A549 (cell line): Measurements from ENCODE around the gene TAMM41.
"Not testable (repeated sequence)": the region's sequence is repeated elsewhere in the genome, so short reads cannot be mapped to it uniquely, and the experiment has no call there.

ENCODE experiments used
- CBX2 ChIP-seq: fragments of 200-600 bp; sonication (generic); IDR thresholded peaks from 2 replicates; pipeline ENCODE4 v1.6.1; 2016; ENCODE audit warnings: low read depth, mild to moderate bottlenecking, borderline replicate concordance
- CEBPB ChIP-seq, 2 experiments: fragments of >200 bp in 1 of 2; sonication (Bioruptor Twin) in 1 of 2; formaldehyde crosslinking in 1 of 2; IDR thresholded peaks; 2 replicates each; pipeline ENCODE4 v1.6.1; 2012 to 2016
- CHD2 ChIP-seq: fragments of 150-350 bp; IDR thresholded peaks from 2 replicates; pipeline ENCODE4 v1.6.1; 2014; ENCODE audit warnings: low read length; ENCODE audit not compliant: partially characterized antibody
- CHD4 ChIP-seq: fragments of 200-600 bp; sonication (generic); IDR thresholded peaks from 2 replicates; pipeline ENCODE4 v1.6.1; 2016; ENCODE audit warnings: antibody characterized with exemption, mild to moderate bottlenecking, borderline replicate concordance
- CTCF ChIP-seq: fragments of >200 bp; sonication (Bioruptor Twin); formaldehyde crosslinking; IDR thresholded peaks from 3 replicates; pipeline ENCODE4 v1.5.1; 2016
- MAX ChIP-seq: IDR thresholded peaks from 2 replicates; pipeline ENCODE4 v1.6.1; 2012
- PBX3 ChIP-seq: IDR thresholded peaks from 2 replicates; pipeline ENCODE4 v1.6.1; 2012
- POLR2A ChIP-seq: IDR thresholded peaks from 2 replicates; pipeline ENCODE4 v1.6.1; 2012; ENCODE audit warnings: mild to moderate bottlenecking, low read length
- RCOR1 ChIP-seq: fragments of 150-350 bp; IDR thresholded peaks from 2 replicates; pipeline ENCODE4 v1.6.1; 2014; ENCODE audit warnings: antibody characterized with exemption, low read length, low read depth
- REST ChIP-seq: fragments of 200-600 bp; sonication (generic); IDR thresholded peaks from 2 replicates; pipeline ENCODE4 v1.6.1; 2016; ENCODE audit warnings: antibody characterized with exemption, mild to moderate bottlenecking, moderate library complexity
- SREBF2 ChIP-seq: fragments of 450-650 bp; IDR thresholded peaks from 2 replicates; pipeline ENCODE4 v1.6.1; 2014; ENCODE audit warnings: mild to moderate bottlenecking, moderate library complexity
- TP53 ChIP-seq: fragments of 250-450 bp; sonication (Bioruptor Pico); IDR thresholded peaks from 2 replicates; pipeline ENCODE4 v1.5.0; 2021; ENCODE audit warnings: mild to moderate bottlenecking, moderate library complexity
- ZFP36 ChIP-seq: fragments of 450-650 bp; IDR thresholded peaks from 2 replicates; pipeline ENCODE4 v1.6.1; 2014; ENCODE audit warnings: borderline replicate concordance; ENCODE audit not compliant: partially characterized antibody

- TF ChIP-seq CTCF; REST; MAX; CEBPB (IDR thresholded peaks at IDR 0.05); POLR2A; CHD2; CHD4; PBX3; TP53 (CRISPR knock-in tag); CBX2; RCOR1; ZFP36; SREBF2: not testable (repeated sequence)
These were observed 94.4 kb downstream of the TAMM41 start for GRCh38 chr3:11752254-11752653.
